ENCODE results near the gene SLC46A2. TPM values are rescaled to one million over a fixed set of nuclear protein-coding genes. Genes with fewer than 3 reads are reported as not detected.

SLC46A2 gene
- total RNA-seq, 1 experiment from 2014 or later, result not detected

GRCh38 chr9:112848316-112849151 is 42.1 kb downstream of the SLC46A2 start:
- ChIA-PET POLR2A (ENCODE audit: low non-redundant PET) (no interaction called here), CTCF (interaction anchor here (0.5 kb wide), 1 partner anchor 95 kb away, joined by 6 read pairs; no protein-coding TSS in a partner anchor)
- H3K36me3 ChIP-seq (ENCODE audit: insufficient read depth, low read length, poor library complexity, severe bottlenecking), result no peaks in the 10 kb centered on the region
- no peaks in the 10 kb centered on the region for H3K27me3 ChIP-seq (replicated peaks; ENCODE audit: insufficient read depth, low read depth, low read length, poor library complexity)
- intact Hi-C loops (cut with micrococcal nuclease; ENCODE audit: unreplicated experiment), result no loop called here
- no peak overlapping the region for H3K4me3 ChIP-seq (ENCODE audit: low read depth, low read length, poor library complexity, severe bottlenecking)
- no peak overlapping the region for H3K27ac ChIP-seq (ENCODE audit: low read depth, low read length, poor library complexity, severe bottlenecking)
- TF ChIP-seq EZH2 (IDR thresholded peaks at IDR 0.05; ENCODE audit: borderline replicate concordance, low read depth, low read length, poor library complexity, severe bottlenecking) (no peak), CTCF (conservative IDR thresholded peaks at IDR 0.05; ENCODE audit: low read depth, low read length) (no peak)
- H3K9me3 ChIP-seq (ENCODE audit: low read depth, low read length, poor library complexity, severe bottlenecking), result no peaks in the 10 kb centered on the region
- no TSS peak for BruUV-seq (replicated peaks)
- H3K4me1 ChIP-seq (ENCODE audit: insufficient read depth, low read length, poor library complexity, severe bottlenecking), result no peaks in the 10 kb centered on the region
- DNase-seq (ENCODE audit: low spot score), result no peak

GRCh38 chr9:112846528-112847488 is 43.9 kb downstream of the SLC46A2 start:
- TF ChIP-seq CTCF (conservative IDR thresholded peaks at IDR 0.05; ENCODE audit: low read depth, low read length) (no peak), EZH2 (IDR thresholded peaks at IDR 0.05; ENCODE audit: borderline replicate concordance, low read depth, low read length, poor library complexity, severe bottlenecking) (no peak)

GRCh38 chr9:112844771-112845542 is 45.7 kb downstream of the SLC46A2 start:
- CTCF ChIA-PET, result interaction anchor here (1.0 kb wide), 1 partner anchor 58 kb away, joined by 3 read pairs; no protein-coding TSS in a partner anchor
- no peaks in the 10 kb centered on the region for H3K27me3 ChIP-seq (replicated peaks; ENCODE audit: insufficient read depth, low read depth, low read length, poor library complexity)
- H3K36me3 ChIP-seq (ENCODE audit: insufficient read depth, low read length, poor library complexity, severe bottlenecking), result no peaks in the 10 kb centered on the region
- H3K4me3 ChIP-seq (ENCODE audit: low read depth, low read length, poor library complexity, severe bottlenecking), result no peak overlapping the region
- POLR2A ChIA-PET (ENCODE audit: low non-redundant PET), result no interaction called here
- H3K27ac ChIP-seq (ENCODE audit: low read depth, low read length, poor library complexity, severe bottlenecking), result no peak overlapping the region
- intact Hi-C loops (cut with micrococcal nuclease; ENCODE audit: unreplicated experiment), result loop anchor here (1.0 kb wide), 1 partner anchor 58 kb away; no protein-coding TSS in a partner anchor
- BruUV-seq (replicated peaks), result no TSS peak
- no peak for TF ChIP-seq EZH2 (IDR thresholded peaks at IDR 0.05; ENCODE audit: borderline replicate concordance, low read depth, low read length, poor library complexity, severe bottlenecking)
- TF ChIP-seq CTCF (conservative IDR thresholded peaks at IDR 0.05; ENCODE audit: low read depth, low read length), result peak; percentile 99
- H3K9me3 ChIP-seq (ENCODE audit: low read depth, low read length, poor library complexity, severe bottlenecking), result no peaks in the 10 kb centered on the region
- H3K4me1 ChIP-seq (ENCODE audit: insufficient read depth, low read length, poor library complexity, severe bottlenecking), result no peaks in the 10 kb centered on the region
- DNase-seq (ENCODE audit: low spot score), result peak; percentile 87

More at GRCh38 chr9:112846528-112847488, 43.9 kb downstream of the SLC46A2 start:
- no TSS peak for BruUV-seq (replicated peaks)
- no peak for DNase-seq (ENCODE audit: low spot score)
- H3K27me3 ChIP-seq (replicated peaks; ENCODE audit: insufficient read depth, low read depth, low read length, poor library complexity), result no peaks in the 10 kb centered on the region
- CTCF ChIA-PET, result interaction anchor here (1.1 kb wide), 1 partner anchor 56 kb away, joined by 4 read pairs; no protein-coding TSS in a partner anchor
- POLR2A ChIA-PET (ENCODE audit: low non-redundant PET), result no interaction called here
- no peaks in the 10 kb centered on the region for H3K36me3 ChIP-seq (ENCODE audit: insufficient read depth, low read length, poor library complexity, severe bottlenecking)
- no peaks in the 10 kb centered on the region for H3K4me1 ChIP-seq (ENCODE audit: insufficient read depth, low read length, poor library complexity, severe bottlenecking)
- no peak overlapping the region for H3K4me3 ChIP-seq (ENCODE audit: low read depth, low read length, poor library complexity, severe bottlenecking)
- H3K9me3 ChIP-seq (ENCODE audit: low read depth, low read length, poor library complexity, severe bottlenecking), result no peaks in the 10 kb centered on the region
- no peak overlapping the region for H3K27ac ChIP-seq (ENCODE audit: low read depth, low read length, poor library complexity, severe bottlenecking)
- intact Hi-C loops (cut with micrococcal nuclease; ENCODE audit: unreplicated experiment), result no loop called here
